Measurements from ENCODE around the gene BTBD1. TPM values are rescaled to one million over a fixed set of nuclear protein-coding genes. Genes with fewer than 3 reads are reported as not detected.
"Not testable (repeated sequence)": the region's sequence is repeated elsewhere in the genome, so short reads cannot be mapped to it uniquely, and the experiment has no call there.

The BTBD1 gene
- total RNA-seq, 1 donor from 2014 or later: 48.5 TPM

- peaks cover 22% of the 10 kb centered on the region for H3K4me1 Mint-ChIP-seq
- H3K36me3 Mint-ChIP-seq: no peaks in the 10 kb centered on the region
These were observed 25.4 kb upstream of the BTBD1 start for GRCh38 chr15:83092309-83092976.

DNA sequence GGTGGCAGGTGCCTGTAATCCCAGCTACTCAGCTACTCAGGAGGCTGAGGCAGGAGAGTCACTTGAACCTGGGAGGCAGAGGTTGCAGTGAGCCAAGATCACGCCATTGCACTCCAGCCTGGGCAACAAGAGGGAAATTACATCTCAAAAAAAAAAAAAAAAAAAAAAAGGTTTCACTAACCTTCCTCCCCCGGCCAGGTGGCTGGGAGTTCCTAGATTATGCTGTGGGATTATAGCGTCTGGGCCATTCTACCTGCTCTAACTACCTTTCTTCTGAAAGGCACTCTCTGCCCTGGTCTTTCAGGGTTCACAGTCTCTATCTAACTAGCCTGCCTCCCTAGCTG is 24.9 kb upstream of the BTBD1 start:
- H2AFZ ChIP-seq (replicated peaks); H3F3A ChIP-seq (ENCODE audit: low read depth); H3K27me3 Mint-ChIP-seq (ENCODE audit: insufficient read depth, low read depth); DNase-seq (ENCODE audit: low spot score); H3K4me3 ChIP-seq; H3K27ac ChIP-seq; H3K9me3 Mint-ChIP-seq; H3K9me3 ChIP-seq (ENCODE audit: low read depth); H3K79me2 ChIP-seq (ENCODE audit: low read depth); H3K4me3 Mint-ChIP-seq; H3K36me3 Mint-ChIP-seq; H3K4me2 ChIP-seq; H3K27ac Mint-ChIP-seq; H3K9ac ChIP-seq; H3K27me3 ChIP-seq; H4K20me1 ChIP-seq (ENCODE audit: low read depth); H3K36me3 ChIP-seq: not testable (repeated sequence)
- peaks cover 22% of the 10 kb centered on the region for H3K4me1 Mint-ChIP-seq
- peaks cover 10% of the 10 kb centered on the region for H3K4me1 ChIP-seq

More at GRCh38 chr15:83092309-83092976, 25.4 kb upstream of the BTBD1 start:
- no peak overlapping the region for H3K4me2 ChIP-seq
- Mint-ChIP-seq H3K27me3 (ENCODE audit: insufficient read depth, low read depth) (peaks cover 7% of the 10 kb centered on the region), H3K4me3 (no peak overlapping the region), H3K9me3 (no peaks in the 10 kb centered on the region), H3K27ac (no peak overlapping the region)
- DNase-seq (ENCODE audit: low spot score): no peak
- H3K9me3 ChIP-seq (ENCODE audit: low read depth): no peaks in the 10 kb centered on the region
- H4K20me1 ChIP-seq (ENCODE audit: low read depth): no peaks in the 10 kb centered on the region
- H3K9ac ChIP-seq: no peak overlapping the region
- no peaks in the 10 kb centered on the region for H3K27me3 ChIP-seq
- no peak overlapping the region for H3K27ac ChIP-seq
- H3K4me1 ChIP-seq: peaks cover 10% of the 10 kb centered on the region
- no peak overlapping the region for H3K4me3 ChIP-seq
- H3F3A ChIP-seq (ENCODE audit: low read depth): peaks cover 10% of the 10 kb centered on the region
- H3K79me2 ChIP-seq (ENCODE audit: low read depth): no peaks in the 10 kb centered on the region
- TF ChIP-seq EZH2phosphoT487 (IDR thresholded peaks at IDR 0.05): no peak
- TF ChIP-seq CTCF (IDR thresholded peaks at IDR 0.05): no peak
- no peak for TF ChIP-seq EZH2 (IDR thresholded peaks at IDR 0.05)
- H3K36me3 ChIP-seq: no peaks in the 10 kb centered on the region
- no peak overlapping the region for H2AFZ ChIP-seq (replicated peaks)

GRCh38 chr15:83090465-83090864 is 23.4 kb upstream of the BTBD1 start:
- no peak overlapping the region for H3K27ac Mint-ChIP-seq
- H3K27me3 Mint-ChIP-seq (ENCODE audit: insufficient read depth, low read depth): peaks cover 7% of the 10 kb centered on the region
- no peaks in the 10 kb centered on the region for H3K27me3 ChIP-seq
- TF ChIP-seq EZH2 (IDR thresholded peaks at IDR 0.05): no peak
- H3F3A ChIP-seq (ENCODE audit: low read depth): peaks cover 10% of the 10 kb centered on the region
- no peaks in the 10 kb centered on the region for H3K36me3 ChIP-seq
- H3K4me1 Mint-ChIP-seq: peaks cover 22% of the 10 kb centered on the region
- H3K9me3 Mint-ChIP-seq: no peaks in the 10 kb centered on the region
- H3K4me3 Mint-ChIP-seq: no peak overlapping the region
- H3K4me1 ChIP-seq: peaks cover 10% of the 10 kb centered on the region
- H3K9me3 ChIP-seq (ENCODE audit: low read depth): no peaks in the 10 kb centered on the region
- H3K27ac ChIP-seq: peak overlapping the region; percentile 25
- H4K20me1 ChIP-seq (ENCODE audit: low read depth): no peaks in the 10 kb centered on the region
- DNase-seq (ENCODE audit: low spot score): peak; percentile 46
- no peak overlapping the region for H2AFZ ChIP-seq (replicated peaks)
- peak overlapping the region; percentile 16 for H3K4me2 ChIP-seq
- no peak overlapping the region for H3K4me3 ChIP-seq
- no peaks in the 10 kb centered on the region for H3K36me3 Mint-ChIP-seq
- no peak overlapping the region for H3K9ac ChIP-seq
- no peaks in the 10 kb centered on the region for H3K79me2 ChIP-seq (ENCODE audit: low read depth)

DNA sequence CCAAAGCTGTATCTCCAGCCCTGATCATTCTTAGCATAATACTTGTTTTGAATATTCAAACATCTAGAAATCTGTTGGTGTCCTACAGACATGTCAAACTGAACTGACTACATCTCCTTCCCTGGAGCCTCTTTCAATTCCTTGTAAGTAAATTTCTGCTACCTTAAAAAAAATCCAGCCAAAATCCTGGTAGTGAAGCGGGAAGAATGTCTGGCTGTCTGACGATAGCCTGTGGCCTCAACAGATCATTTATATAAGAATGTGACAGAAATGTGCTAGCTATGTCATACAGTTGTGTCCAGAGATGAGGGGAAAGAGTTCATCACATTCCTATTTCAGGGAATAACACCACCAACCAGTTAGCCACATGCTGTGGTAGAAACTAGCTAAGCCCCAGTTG is 21.8 kb upstream of the BTBD1 start:
- H3K4me1 Mint-ChIP-seq: peaks cover 18% of the 10 kb centered on the region
- TF ChIP-seq CTCF (IDR thresholded peaks at IDR 0.05) (no peak), EZH2 (IDR thresholded peaks at IDR 0.05) (no peak), EZH2phosphoT487 (IDR thresholded peaks at IDR 0.05) (no peak)
- no peak overlapping the region for H3K4me2 ChIP-seq
- no peaks in the 10 kb centered on the region for H3K79me2 ChIP-seq (ENCODE audit: low read depth)
- H3K36me3 Mint-ChIP-seq: no peaks in the 10 kb centered on the region
- H2AFZ ChIP-seq (replicated peaks): no peak overlapping the region
- no peaks in the 10 kb centered on the region for H3K9me3 ChIP-seq (ENCODE audit: low read depth)
- no peak overlapping the region for H3K9ac ChIP-seq
- H3K4me1 ChIP-seq: peaks cover 10% of the 10 kb centered on the region
- H3K36me3 ChIP-seq: no peaks in the 10 kb centered on the region
- H3F3A ChIP-seq (ENCODE audit: low read depth): peaks cover 10% of the 10 kb centered on the region
- no peaks in the 10 kb centered on the region for H3K9me3 Mint-ChIP-seq
- H3K27ac ChIP-seq: no peak overlapping the region
- H3K27me3 ChIP-seq: no peaks in the 10 kb centered on the region
- H3K4me3 Mint-ChIP-seq: no peak overlapping the region
- no peak overlapping the region for H3K27ac Mint-ChIP-seq
- H3K27me3 Mint-ChIP-seq (ENCODE audit: insufficient read depth, low read depth): peaks cover 7% of the 10 kb centered on the region
- no peak for DNase-seq (ENCODE audit: low spot score)
- no peak overlapping the region for H3K4me3 ChIP-seq
- H4K20me1 ChIP-seq (ENCODE audit: low read depth): no peaks in the 10 kb centered on the region
